ENCODE data around the gene MYO18A. TPM values are rescaled to one million over a fixed set of nuclear protein-coding genes. Genes with fewer than 3 reads are reported as not detected.

MYO18A gene
- total RNA-seq, 1 donor from 2014 or later, result 48.2 TPM

DNA sequence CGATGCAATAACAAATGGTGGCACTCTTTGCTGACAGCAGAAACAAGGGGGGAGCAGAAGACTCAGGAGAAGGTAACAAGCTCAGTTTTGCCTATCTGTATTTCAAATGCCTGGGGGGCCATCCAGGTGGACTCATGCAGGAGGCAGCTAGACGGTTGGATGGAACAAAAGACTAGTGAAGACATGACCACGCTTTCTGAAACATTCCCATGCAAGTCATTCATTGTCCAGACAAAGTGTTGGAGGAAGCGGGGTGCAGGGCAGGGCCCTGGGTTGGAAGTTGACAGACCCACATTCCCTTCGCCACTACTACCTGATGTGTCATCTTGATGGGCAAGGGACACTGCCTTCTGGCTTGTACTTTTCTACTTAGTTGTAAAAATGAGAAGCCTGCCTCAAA, 36.7 kb upstream of the MYO18A start:
- no peak overlapping the region for H3K27ac Mint-ChIP-seq (ENCODE audit: unreplicated experiment)
- H3K4me3 Mint-ChIP-seq, result no peak overlapping the region
- TF ChIP-seq CTCF (conservative IDR thresholded peaks at IDR 0.05), result no peak
- H3K36me3 Mint-ChIP-seq (ENCODE audit: low read depth), result no peaks in the 10 kb centered on the region
- H3K9me3 Mint-ChIP-seq, result no peaks in the 10 kb centered on the region
- peaks cover 21% of the 10 kb centered on the region for H3K4me1 Mint-ChIP-seq
- no peak for DNase-seq (ENCODE audit: low read depth, low spot score)
- no peaks in the 10 kb centered on the region for H3K27me3 Mint-ChIP-seq (ENCODE audit: low read depth)

GRCh38 chr17:29216181-29216580, 36.0 kb upstream of the MYO18A start:
- Mint-ChIP-seq H3K27me3 (ENCODE audit: low read depth) (no peaks in the 10 kb centered on the region), H3K27ac (ENCODE audit: unreplicated experiment) (no peak overlapping the region), H3K4me1 (peaks cover 25% of the 10 kb centered on the region), H3K36me3 (ENCODE audit: low read depth) (no peaks in the 10 kb centered on the region), H3K4me3 (no peak overlapping the region), H3K9me3 (no peaks in the 10 kb centered on the region)
- no peak for DNase-seq (ENCODE audit: low read depth, low spot score)
- TF ChIP-seq CTCF (conservative IDR thresholded peaks at IDR 0.05), result no peak

GRCh38 chr17:29215717-29216116, 35.5 kb upstream of the MYO18A start:
- Mint-ChIP-seq H3K27ac (ENCODE audit: unreplicated experiment) (no peak overlapping the region), H3K27me3 (ENCODE audit: low read depth) (no peaks in the 10 kb centered on the region), H3K36me3 (ENCODE audit: low read depth) (no peaks in the 10 kb centered on the region), H3K4me3 (no peak overlapping the region), H3K4me1 (peaks cover 29% of the 10 kb centered on the region), H3K9me3 (no peaks in the 10 kb centered on the region)
- no peak for TF ChIP-seq CTCF (conservative IDR thresholded peaks at IDR 0.05)
- DNase-seq (ENCODE audit: low read depth, low spot score), result no peak

DNA sequence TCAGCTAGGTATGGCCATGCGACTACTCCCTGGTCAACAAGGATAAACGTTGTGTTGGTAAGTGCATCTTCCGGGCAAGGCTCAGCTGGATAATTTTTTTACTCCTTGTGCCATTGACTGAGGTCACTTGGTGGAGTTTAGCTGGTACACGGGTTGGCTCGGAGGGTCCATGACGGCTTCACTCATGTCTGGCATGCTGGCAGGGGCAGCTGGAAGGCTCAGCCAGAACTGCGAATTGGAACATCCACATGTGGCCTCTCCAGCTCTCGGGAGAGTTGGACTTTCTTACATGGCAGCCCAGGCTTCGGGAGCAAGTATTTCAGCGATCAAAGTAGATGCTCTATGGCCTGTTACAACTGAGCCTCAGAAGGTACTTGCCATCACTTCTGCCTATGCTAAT, 35.0 kb upstream of the MYO18A start:
- Mint-ChIP-seq H3K27ac (ENCODE audit: unreplicated experiment) (no peak overlapping the region), H3K9me3 (no peaks in the 10 kb centered on the region), H3K27me3 (ENCODE audit: low read depth) (no peaks in the 10 kb centered on the region), H3K4me3 (no peak overlapping the region), H3K36me3 (ENCODE audit: low read depth) (no peaks in the 10 kb centered on the region), H3K4me1 (peaks cover 29% of the 10 kb centered on the region)
- no peak for TF ChIP-seq CTCF (conservative IDR thresholded peaks at IDR 0.05)
- DNase-seq (ENCODE audit: low read depth, low spot score), result no peak

DNA sequence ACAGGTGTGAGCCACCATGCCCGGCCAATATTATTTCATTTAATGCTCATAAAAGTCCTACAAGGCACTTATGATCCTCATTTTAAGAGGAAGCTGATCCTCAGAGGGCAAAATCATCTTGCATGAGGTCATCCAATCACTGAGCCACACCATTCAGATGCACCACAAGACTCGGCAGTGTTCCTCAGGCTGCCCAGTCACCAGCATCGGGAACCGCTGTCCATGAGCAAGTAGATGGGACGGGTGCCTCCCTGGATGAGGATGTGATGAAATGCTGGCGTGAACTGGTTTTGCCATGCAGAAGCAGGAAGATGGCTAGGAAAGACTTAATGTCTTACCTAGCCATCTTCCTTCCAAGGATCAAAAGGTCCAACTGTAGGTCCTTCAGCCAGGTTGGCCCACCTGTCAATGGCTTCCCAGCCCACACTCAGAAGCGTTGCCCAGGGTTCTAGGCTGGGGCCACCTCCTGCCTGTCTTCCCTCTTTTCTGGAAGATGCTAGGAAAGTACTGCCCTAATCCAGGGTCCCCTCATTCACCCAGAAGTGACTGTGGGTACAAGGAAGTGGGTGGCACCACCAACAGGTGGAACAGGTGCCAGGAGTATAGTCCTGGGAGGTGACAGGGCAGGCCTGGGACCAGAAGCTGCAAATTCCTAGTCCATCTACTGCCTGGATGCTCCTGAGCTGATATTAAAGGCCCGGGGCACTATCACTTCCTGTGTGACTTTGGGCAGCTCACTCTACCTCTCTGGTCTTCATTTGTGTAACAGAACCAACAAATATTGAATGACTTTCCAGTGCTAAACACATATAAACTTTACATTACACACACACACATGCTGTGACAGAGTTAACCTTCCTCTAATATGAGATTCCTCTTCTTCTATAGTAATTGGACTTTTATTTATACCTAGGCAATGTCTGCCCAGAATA, 34.3 kb upstream of the MYO18A start:
- H3K9me3 Mint-ChIP-seq, result no peaks in the 10 kb centered on the region
- no peaks in the 10 kb centered on the region for H3K27me3 Mint-ChIP-seq (ENCODE audit: low read depth)
- H3K4me3 Mint-ChIP-seq, result no peak overlapping the region
- H3K36me3 Mint-ChIP-seq (ENCODE audit: low read depth), result no peaks in the 10 kb centered on the region
- TF ChIP-seq CTCF (conservative IDR thresholded peaks at IDR 0.05), result no peak
- no peak overlapping the region for H3K27ac Mint-ChIP-seq (ENCODE audit: unreplicated experiment)
- H3K4me1 Mint-ChIP-seq, result peaks cover 24% of the 10 kb centered on the region
- no peak for DNase-seq (ENCODE audit: low read depth, low spot score)
